ENCODE data around the gene HRCT1.
"Not testable (repeated sequence)": the region's sequence is repeated elsewhere in the genome, so short reads cannot be mapped to it uniquely, and the experiment has no call there.

The HRCT1 gene

GRCh38 chr9:35905912-35906679 is at the start of gene HRCT1:
Gene HRCT1, plus strand, starts transcription at chr9:35906202. Its CDS starts 86 bp downstream, at chr9:35906288.
- ATAC-seq, result no peak

GRCh38 chr9:35856206-35856605 is 49.8 kb upstream of the HRCT1 start:
- DNase-seq, result no peak
- no peak for ATAC-seq

More at GRCh38 chr9:35905912-35906679, at the start of gene HRCT1:
- no peak for DNase-seq

GRCh38 chr9:35856882-35857281 is 49.1 kb upstream of the HRCT1 start:
- ATAC-seq (no peak), DNase-seq (no peak)

DNA sequence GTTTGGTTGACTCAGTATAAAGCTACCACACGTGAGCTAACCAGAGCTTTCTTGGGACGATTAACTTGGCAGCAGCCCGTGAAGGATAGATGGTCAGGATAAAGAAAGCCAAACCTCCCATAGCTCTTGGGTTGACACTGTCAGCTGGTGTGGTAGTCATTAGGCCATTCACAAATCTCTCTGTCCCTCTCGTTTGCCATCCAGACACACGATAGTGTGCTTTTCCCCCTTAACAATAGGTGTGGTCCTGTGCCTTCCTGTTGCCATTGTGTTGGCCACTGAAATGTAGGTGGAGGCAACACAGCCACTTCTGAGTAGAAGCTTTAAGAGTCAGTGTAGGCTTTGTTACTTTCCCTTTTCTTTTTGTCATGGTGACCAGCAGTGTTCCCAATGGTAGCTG is 47.5 kb upstream of the HRCT1 start:
- DNase-seq, result no peak
- ATAC-seq, result no peak

DNA sequence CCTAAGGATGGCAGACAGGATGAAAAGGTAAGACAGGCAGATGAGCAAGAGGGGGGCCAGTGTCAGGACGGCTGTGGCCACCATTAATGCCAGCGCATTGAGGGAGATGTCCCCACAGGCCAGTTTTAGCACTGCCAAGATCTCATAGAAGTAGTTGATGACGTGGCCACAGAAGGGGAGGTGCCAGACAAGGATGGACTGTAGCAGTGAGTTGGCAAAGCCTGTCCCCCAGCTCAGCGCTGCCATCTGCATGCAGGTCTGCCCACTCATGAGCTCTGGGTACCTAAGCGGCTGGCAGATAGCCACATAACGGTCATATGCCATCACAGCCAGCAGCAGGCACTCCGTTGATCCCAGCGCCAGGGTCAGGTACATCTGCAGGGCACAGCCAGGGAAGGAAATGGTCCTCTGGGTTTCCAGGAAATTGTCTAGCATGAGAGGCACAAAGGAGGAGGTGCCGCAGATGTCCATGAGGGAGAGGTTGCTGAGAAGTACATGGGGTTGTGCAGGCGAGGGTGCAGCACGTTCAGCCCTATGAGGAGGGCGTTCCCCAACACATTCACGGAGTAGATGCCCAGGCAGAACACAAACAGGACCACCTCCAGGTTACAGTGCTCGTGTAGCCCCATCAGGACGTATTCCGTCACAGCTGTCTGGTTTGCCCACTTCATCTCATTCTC is 46.6 kb upstream of the HRCT1 start:
- ATAC-seq (peak; percentile 37), DNase-seq (peak; percentile 15)

DNA sequence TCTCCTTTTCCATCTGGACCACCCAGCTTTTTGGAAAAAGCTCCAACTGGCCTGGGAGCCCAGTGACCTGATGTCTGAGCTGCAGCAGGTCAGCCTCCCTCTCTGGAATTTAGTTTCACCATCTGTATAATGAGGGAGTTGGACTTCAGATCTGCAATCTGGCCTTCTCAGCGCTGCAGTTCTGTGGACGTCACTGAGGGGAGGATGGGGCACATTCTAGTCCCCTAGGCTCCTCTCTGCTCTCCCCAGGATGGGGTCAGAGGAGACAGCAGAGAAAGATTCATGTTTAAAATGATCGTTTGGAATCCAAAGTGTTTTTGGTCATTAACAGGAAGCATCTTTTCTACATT is 46.0 kb upstream of the HRCT1 start:
- ATAC-seq, result no peak
- no peak for DNase-seq

DNA sequence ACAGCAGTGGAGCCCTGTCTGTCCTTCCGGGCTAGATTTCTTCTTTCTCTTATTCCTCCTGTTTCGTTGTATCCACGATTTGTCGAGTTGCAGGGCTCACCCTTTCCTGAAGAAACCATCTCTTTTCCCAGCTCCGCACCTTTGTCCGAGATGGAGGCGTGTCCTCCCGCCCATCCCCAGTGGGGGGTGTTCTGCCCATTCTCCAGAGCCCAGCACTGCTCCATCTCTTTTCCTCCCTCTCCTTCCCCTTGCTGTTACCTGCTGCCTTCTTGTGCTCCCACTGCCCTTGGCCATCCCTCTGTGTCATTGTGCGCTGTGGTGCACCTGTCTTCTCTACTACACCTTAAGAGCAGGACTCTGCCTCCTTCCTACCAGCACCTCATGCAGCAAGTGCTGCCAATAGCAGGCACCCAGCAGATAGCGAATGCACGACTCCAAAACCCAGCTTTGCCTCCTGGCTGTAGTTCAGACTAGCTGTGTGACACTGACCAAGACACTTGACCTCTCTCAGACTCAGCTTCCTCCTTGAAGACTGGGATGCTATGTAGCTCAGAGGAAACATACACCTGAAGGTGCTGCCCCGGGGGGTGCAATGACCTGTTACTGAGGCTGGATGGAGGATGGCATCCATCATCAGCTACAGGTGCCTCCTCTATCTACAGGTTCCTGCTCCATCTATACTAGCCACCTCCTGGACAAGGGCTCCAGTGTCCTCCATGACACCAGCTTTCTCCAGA is 44.7 kb upstream of the HRCT1 start:
- DNase-seq (no peak), ATAC-seq (no peak)

GRCh38 chr9:35862328-35862727 is 43.7 kb upstream of the HRCT1 start:
- ATAC-seq (no peak), DNase-seq (no peak)

GRCh38 chr9:35863583-35863982 is 42.4 kb upstream of the HRCT1 start:
- DNase-seq (no peak), ATAC-seq (no peak)

- no peak for ATAC-seq
- DNase-seq, result no peak
Observed at GRCh38 chr9:35864695-35865255, 41.2 kb upstream of the HRCT1 start.

DNA sequence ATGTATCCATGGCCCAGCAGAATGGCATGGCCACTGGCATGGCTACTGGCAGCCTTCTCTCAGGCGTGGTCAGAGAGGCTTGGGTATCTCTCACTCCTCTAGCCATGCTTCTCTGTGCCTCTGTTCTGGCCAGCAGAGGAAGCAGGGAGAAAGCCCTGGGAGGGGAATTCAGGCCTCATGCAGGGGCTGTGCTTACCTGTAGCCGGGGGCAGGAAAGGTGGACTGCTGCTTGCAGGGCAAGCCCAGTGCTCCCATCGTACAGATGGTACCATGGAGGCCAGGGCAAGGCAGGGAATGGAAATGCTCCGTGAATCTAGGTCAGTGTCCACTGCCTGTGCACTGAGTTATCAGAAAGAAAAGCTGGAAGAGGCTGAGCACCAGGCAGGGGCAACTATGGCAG is 38.5 kb upstream of the HRCT1 start:
- no peak for ATAC-seq

DNA sequence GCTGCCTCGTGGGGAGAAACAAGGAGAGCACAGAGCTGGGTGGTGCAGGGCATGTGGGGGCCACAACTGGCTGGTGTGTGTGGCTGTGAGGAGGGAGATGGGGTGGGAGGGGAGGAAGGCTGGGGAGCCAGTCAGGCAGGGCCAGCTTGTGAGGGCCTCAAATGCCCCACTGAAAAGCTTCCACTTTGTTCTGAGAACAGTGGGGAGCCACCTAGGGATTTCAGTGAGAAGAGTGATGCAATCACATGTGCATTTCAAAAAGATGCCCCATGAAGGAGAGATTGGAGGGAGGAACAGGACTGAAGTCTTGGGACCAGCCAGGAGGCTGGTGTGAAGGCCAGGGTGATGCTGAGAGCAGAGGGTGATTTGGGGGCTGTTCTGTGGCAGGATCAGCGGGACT is 37.1 kb upstream of the HRCT1 start:
- DNase-seq (no peak), ATAC-seq (no peak)

More for the DNA sequence above, 38.5 kb upstream of the HRCT1 start:
- DNase-seq, result no peak

DNA sequence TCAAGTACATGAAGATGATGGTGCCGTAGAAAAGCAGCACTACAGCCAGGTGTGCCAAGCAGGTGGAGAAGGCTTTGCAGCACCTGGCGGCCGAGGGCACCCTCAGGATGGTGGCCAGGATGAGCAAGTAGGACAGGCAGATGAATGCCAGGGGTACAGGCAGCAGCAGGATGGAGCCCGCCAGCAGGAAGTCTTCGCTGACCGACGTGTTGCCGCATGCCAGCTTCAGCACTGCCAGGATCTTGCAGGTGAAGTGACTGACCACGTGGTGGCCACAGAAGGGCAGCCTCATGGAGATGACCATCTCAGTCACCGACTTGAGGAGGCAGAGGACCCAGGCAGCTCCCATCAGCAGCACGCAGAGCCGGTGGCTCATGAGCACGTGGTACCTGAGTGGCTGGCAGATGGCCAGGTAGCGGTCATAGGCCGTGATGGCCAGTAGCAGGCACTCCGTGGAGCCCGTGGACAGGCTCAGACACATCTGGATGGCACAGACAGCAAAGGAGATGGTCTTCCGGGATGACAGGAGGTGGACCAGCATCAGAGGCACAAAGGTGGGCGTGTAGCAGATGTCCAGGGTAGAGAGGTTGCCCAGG is 36.3 kb upstream of the HRCT1 start:
- DNase-seq (no peak), ATAC-seq (no peak)

GRCh38 chr9:35870351-35870923 is 35.6 kb upstream of the HRCT1 start, which contains the start of gene OR13J1:
Gene OR13J1, minus strand, starts transcription at chr9:35870401. Its CDS starts 0 bp downstream, at chr9:35870401.
- ATAC-seq (no peak), DNase-seq (no peak)

GRCh38 chr9:35871545-35871944 is 34.5 kb upstream of the HRCT1 start:
- DNase-seq, result no peak
- ATAC-seq, result no peak

DNA sequence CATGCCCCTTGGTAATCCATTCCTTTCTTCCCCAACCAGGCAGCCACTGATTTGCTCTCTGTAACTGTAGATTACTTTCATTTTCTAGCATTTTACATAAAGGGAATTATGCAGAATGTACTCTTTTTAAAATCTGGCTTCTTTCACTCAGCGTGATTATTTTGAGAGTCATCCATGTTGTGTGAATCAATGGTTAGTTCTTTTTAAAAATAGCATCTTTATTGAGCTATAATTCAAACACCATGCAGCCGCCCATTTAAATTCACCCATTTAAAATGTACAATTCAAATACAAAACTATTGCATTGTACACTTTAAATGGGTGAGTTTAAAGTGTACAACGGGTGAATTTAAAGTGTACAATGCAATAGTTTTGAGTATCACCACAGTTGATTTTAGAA is 33.5 kb upstream of the HRCT1 start:
- DNase-seq (no peak), ATAC-seq (no peak)

- peak; percentile 88 for DNase-seq
- ATAC-seq, result peak; percentile 49
Observed at GRCh38 chr9:35882263-35882848, 23.6 kb upstream of the HRCT1 start.

GRCh38 chr9:35882996-35883395 is 23.0 kb upstream of the HRCT1 start:
- DNase-seq, result no peak

DNA sequence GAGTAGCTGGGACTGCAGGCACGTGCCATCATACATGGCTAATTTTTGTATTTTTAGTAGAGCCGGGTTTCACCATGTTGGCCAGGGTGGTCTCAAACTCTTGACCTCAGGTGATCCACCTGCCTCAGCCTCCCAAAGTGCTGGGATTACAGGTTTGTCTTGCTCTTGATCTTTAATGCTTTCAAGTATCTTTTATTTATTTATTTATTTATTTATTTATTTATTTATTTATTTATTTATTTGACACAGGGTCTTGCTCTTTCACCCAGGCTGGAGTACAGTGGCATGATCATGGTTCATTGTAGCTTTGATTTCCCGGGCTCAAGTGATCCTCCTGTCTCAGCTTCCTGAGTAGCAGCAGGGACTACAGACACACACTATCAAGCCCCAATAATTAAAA is 21.1 kb upstream of the HRCT1 start:
- not testable (repeated sequence) for DNase-seq, ATAC-seq

More at GRCh38 chr9:35882996-35883395, 23.0 kb upstream of the HRCT1 start:
- ATAC-seq, result no peak

DNA sequence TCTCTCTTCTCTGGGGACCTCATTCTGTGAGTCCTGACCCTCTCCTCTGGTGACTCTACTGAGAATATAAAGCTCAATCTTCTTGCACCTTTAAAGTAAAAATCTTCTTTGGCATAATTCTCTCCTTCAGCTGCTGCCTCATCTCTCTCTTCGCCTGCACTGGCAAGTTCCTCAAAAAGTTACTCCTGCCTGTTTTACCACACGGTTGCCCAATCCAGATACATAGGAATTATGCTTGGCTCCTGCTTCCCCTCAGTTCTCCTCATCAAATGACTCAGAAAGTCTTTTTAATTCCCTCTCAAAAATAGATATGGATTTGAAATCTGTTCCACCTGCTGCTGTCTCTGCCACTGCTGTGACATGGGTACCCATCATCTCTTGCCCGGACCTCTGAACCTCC is 14.4 kb upstream of the HRCT1 start:
- ATAC-seq (no peak), DNase-seq (no peak)

DNA sequence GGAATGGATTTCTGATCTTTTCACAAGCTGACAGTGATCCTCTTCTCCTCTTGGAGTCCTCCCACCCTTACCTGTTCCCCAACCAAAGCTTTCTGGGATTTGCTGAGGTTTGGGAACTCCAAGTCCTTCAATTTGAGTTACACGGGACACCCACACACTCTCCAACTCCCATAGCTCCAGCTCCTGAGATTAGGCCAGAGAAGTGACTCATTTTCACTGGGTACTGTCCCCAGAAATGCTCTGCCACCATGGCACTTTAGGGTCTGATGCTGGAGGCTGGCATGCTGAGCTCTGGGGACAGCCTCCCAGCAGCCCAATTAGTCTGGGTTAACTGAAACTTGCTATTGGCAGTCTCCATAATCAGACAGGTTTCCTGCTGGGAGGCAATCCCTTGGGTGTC is 14.0 kb upstream of the HRCT1 start:
- no peak for DNase-seq
- ATAC-seq, result no peak
